ENCODE measurements around the gene MAZ.
"Not testable (repeated sequence)": the region's sequence is repeated elsewhere in the genome, so short reads cannot be mapped to it uniquely, and the experiment has no call there.

The MAZ gene

GRCh38 chr16:29825145-29826044, 19.1 kb downstream of the MAZ start:
- peak in 4 of 6 experiments; percentile 15 to 57 (median 35) for DNase-seq

- DNase-seq, result no peak
These were observed 20.0 kb downstream of the MAZ start for GRCh38 chr16:29826342-29826695.

GRCh38 chr16:29830774-29831173, 24.4 kb downstream of the MAZ start:
- no peak for DNase-seq

DNA sequence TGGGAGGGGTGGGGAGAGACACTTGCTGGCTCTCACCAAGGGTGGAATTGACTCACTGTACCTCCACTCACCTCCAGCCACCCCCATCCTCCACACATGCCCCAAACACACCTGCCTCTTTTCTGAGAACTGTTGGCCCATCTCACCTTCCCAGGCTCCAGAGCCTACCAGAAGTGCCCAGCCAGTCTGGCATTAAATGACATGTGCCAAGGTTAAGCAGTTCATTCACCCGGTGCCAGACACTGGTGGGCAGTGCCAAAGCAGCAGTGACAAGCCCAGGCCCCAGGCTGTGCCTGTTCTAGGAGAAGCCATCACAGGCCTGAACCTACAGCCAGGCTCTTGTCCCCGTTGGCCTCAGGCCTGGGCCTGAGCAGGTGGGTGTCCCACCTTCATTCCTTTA, 25.2 kb downstream of the MAZ start:
- no peak for DNase-seq

DNA sequence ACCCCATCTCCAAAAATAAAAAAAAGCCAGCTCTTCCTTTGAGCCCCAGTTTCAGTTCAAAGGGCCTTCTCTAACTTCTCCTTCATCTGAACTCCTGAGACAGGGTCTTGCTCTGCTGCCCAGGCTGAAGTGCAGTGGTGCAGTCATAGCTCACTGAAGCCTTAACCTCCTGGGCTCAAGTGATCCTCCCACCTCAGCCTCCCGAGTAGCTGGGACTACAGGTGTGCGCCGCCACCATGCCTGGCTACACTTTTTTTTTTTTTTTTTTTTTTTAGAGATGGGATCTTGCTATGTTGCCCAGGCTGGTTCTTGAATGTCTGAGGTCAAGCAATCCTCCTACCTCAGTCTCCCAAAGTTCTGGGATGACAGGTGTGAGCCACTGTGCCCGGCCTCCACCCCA, 26.9 kb downstream of the MAZ start:
- DNase-seq, result not testable (repeated sequence)

- DNase-seq, result no peak
These were observed 27.8 kb downstream of the MAZ start for GRCh38 chr16:29834079-29834478.

GRCh38 chr16:29835926-29836325, 29.6 kb downstream of the MAZ start:
- no peak for DNase-seq

- no peak for DNase-seq
These were observed 30.3 kb downstream of the MAZ start for GRCh38 chr16:29836623-29837022.

GRCh38 chr16:29837841-29838240, 31.5 kb downstream of the MAZ start:
- no peak for DNase-seq

DNA sequence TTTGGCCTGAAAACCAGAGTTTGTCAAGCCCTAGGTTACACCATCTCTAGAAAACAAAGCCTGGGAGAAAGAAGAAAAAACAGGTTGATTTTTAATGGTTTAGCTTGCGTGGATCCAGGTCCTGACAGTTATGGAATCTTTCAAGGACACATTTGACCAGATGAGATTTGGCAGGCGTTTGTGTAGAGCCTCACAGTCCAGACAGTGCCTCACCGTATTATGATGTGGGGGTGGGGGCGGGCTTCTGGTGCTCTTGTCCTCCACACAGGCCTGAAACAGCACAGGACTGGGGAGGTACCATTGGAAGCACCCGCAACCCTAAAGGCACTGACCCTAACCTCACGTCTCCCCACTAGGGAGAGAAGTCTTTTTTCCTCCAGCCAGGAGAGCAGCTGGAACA, 33.5 kb downstream of the MAZ start:
- no peak for DNase-seq

DNA sequence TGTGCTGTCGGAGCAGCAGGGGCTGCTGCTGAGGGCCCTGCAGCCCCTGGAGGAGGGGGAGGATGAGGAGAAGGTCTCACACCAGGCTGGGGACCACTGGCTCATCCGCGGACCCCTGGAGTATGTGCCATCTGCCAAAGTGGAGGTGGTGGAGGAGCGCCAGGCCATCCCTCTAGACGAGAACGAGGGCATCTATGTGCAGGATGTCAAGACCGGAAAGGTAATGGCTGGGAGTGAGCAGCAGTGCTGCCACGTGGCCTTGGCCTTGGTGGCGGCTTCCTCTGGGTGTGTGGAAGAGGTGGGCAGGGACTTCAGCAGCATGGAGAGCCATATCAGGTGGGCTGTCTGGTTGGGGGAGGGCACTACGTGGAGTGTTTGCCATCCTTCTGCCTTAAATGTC, 33.9 kb downstream of the MAZ start:
- DNase-seq, result no peak

DNA sequence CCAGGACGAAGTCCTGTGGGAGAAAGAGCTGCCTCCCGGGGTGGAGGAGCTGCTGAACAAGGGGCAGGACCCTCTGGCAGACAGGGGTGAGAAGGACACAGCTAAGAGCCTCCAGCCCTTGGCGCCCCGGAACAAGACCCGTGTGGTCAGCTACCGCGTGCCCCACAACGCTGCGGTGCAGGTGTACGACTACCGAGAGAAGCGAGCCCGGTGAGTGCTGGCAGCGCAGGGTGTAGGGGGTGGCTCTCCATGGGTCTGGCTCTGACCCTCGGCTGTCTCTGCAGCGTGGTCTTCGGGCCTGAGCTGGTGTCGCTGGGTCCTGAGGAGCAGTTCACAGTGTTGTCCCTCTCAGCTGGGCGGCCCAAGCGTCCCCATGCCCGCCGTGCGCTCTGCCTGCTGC, 35.3 kb downstream of the MAZ start:
- no peak for DNase-seq

GRCh38 chr16:29842732-29843346, 36.5 kb downstream of the MAZ start:
- DNase-seq, result no peak

GRCh38 chr16:29843931-29844330, 37.6 kb downstream of the MAZ start:
- DNase-seq, result no peak

- DNase-seq, result no peak
These were observed 38.4 kb downstream of the MAZ start for GRCh38 chr16:29844575-29845331.

GRCh38 chr16:29845656-29846055, 39.3 kb downstream of the MAZ start:
- DNase-seq, result no peak

DNA sequence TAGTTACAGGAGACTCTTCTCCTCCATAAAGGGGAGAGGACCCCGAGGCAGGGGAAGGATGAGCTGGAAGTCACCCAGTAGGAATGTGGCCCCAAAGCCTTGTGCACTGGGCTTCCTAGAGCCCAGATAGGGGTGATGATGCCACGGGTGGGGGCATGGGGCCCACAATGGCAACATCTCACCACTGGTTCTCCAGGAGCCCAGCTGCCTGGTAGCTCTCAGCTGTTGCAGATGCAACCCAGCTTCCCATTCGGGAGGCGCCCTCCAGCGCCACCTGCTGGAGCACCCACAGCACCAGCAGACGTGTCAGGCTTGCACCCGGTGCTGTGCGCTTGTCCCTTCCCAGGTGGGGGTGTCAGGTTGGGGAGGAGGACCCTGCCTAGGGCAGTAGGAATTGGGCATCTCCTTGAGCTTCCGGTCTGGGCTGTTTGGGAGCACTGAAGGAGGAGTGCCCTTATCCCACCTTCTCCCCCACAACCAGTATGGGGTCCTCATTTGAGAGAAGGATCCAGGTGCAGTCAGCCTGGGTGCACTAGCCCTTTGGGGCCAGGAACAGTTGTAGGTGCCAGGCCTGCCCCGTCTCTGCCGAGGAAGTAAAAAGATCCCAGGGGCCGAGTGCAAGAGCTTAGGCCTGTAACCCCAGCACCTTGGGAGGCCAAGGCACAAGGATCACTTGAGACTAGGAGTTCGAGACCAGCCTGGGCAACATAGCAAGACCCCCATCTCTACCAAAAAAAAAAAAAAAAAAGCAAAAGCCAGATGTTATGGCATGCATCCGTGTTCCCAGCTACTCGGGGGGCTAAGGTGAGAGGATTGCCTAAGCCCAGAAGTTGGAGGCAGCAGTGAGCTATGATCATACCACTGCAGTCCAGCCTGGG, 42.3 kb downstream of the MAZ start:
- DNase-seq, result peak; percentile 61 to 87 (median 74)

DNA sequence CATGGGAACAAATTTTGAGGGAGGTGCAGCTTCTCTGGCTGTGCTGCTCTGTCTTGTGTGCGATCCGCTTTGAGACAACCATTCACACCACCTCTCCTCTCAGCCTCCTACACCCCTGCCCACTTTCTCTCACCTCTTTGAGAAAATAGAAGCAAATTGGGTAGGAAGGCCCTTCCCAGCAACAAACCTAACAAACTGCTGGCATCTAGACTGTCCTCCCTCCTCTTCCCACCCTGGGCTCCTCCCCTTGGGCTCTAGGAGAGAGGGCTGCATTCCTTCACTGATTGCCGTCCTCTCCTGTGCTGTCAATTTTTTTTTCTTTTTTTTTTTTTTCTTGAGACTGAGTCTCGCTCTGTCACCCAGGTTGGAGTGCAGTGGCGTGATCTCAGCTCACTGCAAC, 43.2 kb downstream of the MAZ start:
- DNase-seq, result no peak

DNA sequence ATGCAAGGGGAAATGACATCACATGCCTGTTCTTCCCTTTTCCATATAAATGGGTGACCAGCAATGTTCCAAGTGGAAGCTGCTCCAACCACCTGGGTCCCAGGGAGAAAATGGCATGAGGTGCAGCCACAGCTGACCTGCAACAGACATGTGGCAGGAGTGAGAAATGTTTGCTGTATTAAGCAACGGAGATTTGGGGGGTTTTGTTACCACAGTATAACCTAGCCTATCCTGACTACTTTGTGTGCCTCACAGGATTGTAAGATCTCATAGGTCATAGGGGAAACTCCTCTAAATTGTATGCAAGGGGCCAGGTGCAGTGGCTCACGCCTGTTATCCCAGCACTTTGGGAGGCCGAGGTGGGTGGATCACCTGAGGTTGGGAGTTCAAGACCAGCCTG, 44.7 kb downstream of the MAZ start:
- no peak for DNase-seq

DNA sequence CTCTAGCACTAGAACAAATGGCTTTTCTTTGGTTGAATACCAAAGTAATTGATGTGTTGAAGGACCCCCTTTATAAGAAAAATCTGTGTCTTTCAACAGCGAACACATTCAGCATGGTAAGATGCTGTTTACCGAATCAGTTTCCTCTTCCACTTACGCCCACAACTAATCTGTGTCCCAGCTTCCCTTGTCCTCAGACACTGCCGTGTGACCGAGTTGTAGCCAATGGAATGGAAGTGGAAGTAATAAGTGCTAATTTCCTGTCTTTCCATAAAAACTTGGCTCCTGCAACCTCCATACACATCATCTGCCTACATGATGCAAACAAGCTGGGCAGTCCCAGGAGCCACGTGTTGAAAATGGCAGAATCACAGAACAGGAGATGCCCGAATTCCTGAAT, 46.3 kb downstream of the MAZ start:
- no peak for DNase-seq

DNA sequence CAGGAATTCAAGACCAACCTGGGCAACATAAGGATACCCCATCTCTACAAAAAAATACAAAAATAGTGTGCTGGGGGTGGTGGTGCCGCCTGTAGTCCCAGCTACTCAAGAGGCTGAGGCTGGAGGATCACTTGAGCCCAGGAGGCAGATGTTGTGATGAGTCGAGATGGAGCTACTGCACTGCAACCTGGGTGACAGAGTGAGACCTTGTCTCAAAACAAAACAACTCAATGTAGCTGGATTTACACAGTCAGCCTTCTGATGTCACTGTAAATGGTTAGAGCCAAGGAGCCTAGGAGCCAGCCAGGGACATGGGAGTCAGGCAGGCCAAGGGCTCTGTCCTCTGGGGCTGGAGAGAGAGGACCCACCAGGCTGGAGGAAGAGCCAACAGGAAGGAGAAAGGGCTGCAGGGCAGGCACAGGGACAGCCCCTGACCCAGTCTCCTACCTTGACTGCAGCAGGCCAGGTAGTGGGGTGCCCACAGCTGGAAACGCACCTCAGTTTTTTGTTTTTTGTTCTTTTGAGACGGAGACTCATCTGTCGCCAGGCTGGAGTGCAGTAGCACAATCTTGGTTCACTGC, 48.3 kb downstream of the MAZ start:
- no peak for DNase-seq

- no peak for DNase-seq
These were observed 50.9 kb downstream of the MAZ start for GRCh38 chr16:29857133-29857760.
